IMR-90 (cell line): ENCODE results near the gene THPO. TPM values are rescaled to one million over a fixed set of nuclear protein-coding genes. Genes with fewer than 3 reads are reported as not detected.

Experiments
- ATAC-seq: fragments of 200-7000 bp; cut with Tn5 transposase; 2 replicates; pipeline ENCODE4 v1.9.1; 2020; ENCODE audit warnings: low read depth, mild to moderate bottlenecking, moderate library complexity
- BruUV-seq: library from RNA; stranded (reverse); fragments of 400-500 nt; replicated peaks from 2 replicates; lab custom pipeline; 2021; lab: Mats Ljungman, UMichigan
- CTCF ChIA-PET: fragments of 300-600 bp; formaldehyde crosslinking; extraction: SDS; loops from one replicate; lab custom pipeline; 2021; ENCODE audit warnings: antibody characterized with exemption; lab: Yijun Ruan, JAX
- POLR2A ChIA-PET: fragments of 300-600 bp; sonication (Branson Sonifier 250); formaldehyde crosslinking; loops from one replicate; lab custom pipeline; 2022; ENCODE audit warnings: antibody characterized with exemption; ENCODE audit not compliant: unreplicated experiment; lab: Charles Lee
- DNase-seq: peaks from one replicate; pipeline ENCODE4 v3.0.0; 2013
- H2AFZ ChIP-seq: replicated peaks from 2 replicates; pipeline ENCODE3; 2013; ENCODE audit warnings: low read length, mild to moderate bottlenecking; ENCODE audit not compliant: poor library complexity
- H2AK5ac ChIP-seq: 2 replicates; pipeline ENCODE4 v1.6.1; 2013; ENCODE audit warnings: low read depth, low read length, inconsistent platforms
- H2AK9ac ChIP-seq: replicated peaks from 2 replicates; pipeline ENCODE3; 2013; ENCODE audit warnings: mild to moderate bottlenecking, low read depth, low read length, moderate library complexity; ENCODE audit not compliant: poor library complexity
- H2BK120ac ChIP-seq: 2 replicates; pipeline ENCODE4 v1.6.1; 2013; ENCODE audit warnings: low read depth, low read length, inconsistent platforms
- H2BK15ac ChIP-seq: 3 replicates; pipeline ENCODE4 v1.6.1; 2013; ENCODE audit warnings: low read depth, low read length, inconsistent platforms
- H2BK20ac ChIP-seq: 2 replicates; pipeline ENCODE4 v1.6.1; 2013; ENCODE audit warnings: low read depth, mild to moderate bottlenecking, inconsistent platforms, low read length, moderate library complexity
- H2BK5ac ChIP-seq: 2 replicates; pipeline ENCODE4 v1.6.1; 2013; ENCODE audit warnings: mild to moderate bottlenecking, low read depth, low read length, inconsistent platforms; ENCODE audit not compliant: poor library complexity, severe bottlenecking
- H3K14ac ChIP-seq: replicated peaks from 2 replicates; pipeline ENCODE4 v1.6.1; 2013; ENCODE audit warnings: low read depth, low read length, inconsistent platforms
- H3K18ac ChIP-seq: 2 replicates; pipeline ENCODE4 v1.6.1; 2013; ENCODE audit warnings: low read depth, low read length, control low read depth
- H3K23ac ChIP-seq: 2 replicates; pipeline ENCODE4 v1.6.1; 2013; ENCODE audit warnings: low read depth, low read length, inconsistent platforms
- H3K27ac ChIP-seq: 2 replicates; pipeline ENCODE4 v1.5.1; 2013; ENCODE audit warnings: mild to moderate bottlenecking, control low read depth, low read length; ENCODE audit not compliant: insufficient read depth
- H3K27me3 ChIP-seq: 2 replicates; pipeline ENCODE4 v1.6.1; 2013; ENCODE audit warnings: low read length; ENCODE audit not compliant: control insufficient read depth, insufficient read depth
- H3K36me3 ChIP-seq: 2 replicates; pipeline ENCODE4 v1.6.1; 2013; ENCODE audit warnings: low read length, mixed read lengths; ENCODE audit not compliant: control insufficient read depth, insufficient read depth
- H3K4ac ChIP-seq: 2 replicates; pipeline ENCODE4 v1.6.1; 2013; ENCODE audit warnings: low read depth, low read length, inconsistent platforms
- H3K4me1 ChIP-seq: 2 replicates; pipeline ENCODE4 v1.6.1; 2013; ENCODE audit warnings: low read length, mixed read lengths; ENCODE audit not compliant: control insufficient read depth, insufficient read depth
- H3K4me2 ChIP-seq: 2 replicates; pipeline ENCODE4 v1.6.1; 2013; ENCODE audit warnings: low read depth, mild to moderate bottlenecking, control low read depth, low read length, moderate library complexity
- H3K4me3 ChIP-seq: 2 replicates; pipeline ENCODE4 v1.5.1; 2013; ENCODE audit warnings: low read depth, mild to moderate bottlenecking, control low read depth, low read length, moderate library complexity; ENCODE audit not compliant: insufficient read depth
- H3K56ac ChIP-seq: 2 replicates; pipeline ENCODE4 v1.6.1; 2013; ENCODE audit warnings: low read length, inconsistent platforms; ENCODE audit not compliant: insufficient read depth; ENCODE audit errors: extremely low read depth
- H3K79me1 ChIP-seq, 2 experiments: 2 replicates each; pipeline ENCODE4 v1.6.1; 2013; ENCODE audit warnings: low read length in 2 of 2, inconsistent platforms in 1 of 2, low read depth in 1 of 2
- H3K9ac ChIP-seq: 2 replicates; pipeline ENCODE4 v1.6.1; 2013; ENCODE audit warnings: low read depth, low read length, control low read depth
- H3K9me1 ChIP-seq: 2 replicates; pipeline ENCODE4 v1.6.1; 2013; ENCODE audit warnings: low read length, inconsistent platforms; ENCODE audit not compliant: insufficient read depth
- H3K9me3 ChIP-seq: 2 replicates; pipeline ENCODE4 v1.6.1; 2013; ENCODE audit warnings: low read length; ENCODE audit not compliant: control insufficient read depth, insufficient read depth
- H4K20me1 ChIP-seq: 2 replicates; pipeline ENCODE4 v1.6.1; 2013; ENCODE audit warnings: low read length, inconsistent platforms; ENCODE audit not compliant: insufficient read depth
- H4K5ac ChIP-seq: 2 replicates; pipeline ENCODE4 v1.6.1; 2013; ENCODE audit warnings: mild to moderate bottlenecking, low read depth, low read length, control low read depth
- H4K8ac ChIP-seq, 2 experiments: 2 replicates each; pipeline ENCODE4 v1.6.1; 2013; ENCODE audit warnings: low read depth in 2 of 2, low read length in 2 of 2, control low read depth in 1 of 2, inconsistent platforms in 1 of 2
- H4K91ac ChIP-seq: 2 replicates; pipeline ENCODE4 v1.6.1; 2013; ENCODE audit warnings: low read depth, low read length, inconsistent platforms; ENCODE audit not compliant: insufficient read depth
- BHLHE40 ChIP-seq: fragments of 150-350 bp; IDR thresholded peaks from 2 replicates; pipeline ENCODE4 v1.6.1; 2016; ENCODE audit warnings: mild to moderate bottlenecking, low read depth, low read length
- CEBPB ChIP-seq: IDR thresholded peaks from 2 replicates; pipeline ENCODE4 v1.6.1; 2012; ENCODE audit warnings: low read depth, low read length, improper control_type of control experiment
- CHD1 ChIP-seq: IDR thresholded peaks from 2 replicates; pipeline ENCODE4 v1.6.1; 2012; ENCODE audit warnings: low read depth, low read length, improper control_type of control experiment
- FOS ChIP-seq: fragments of 150-350 bp; IDR thresholded peaks from 2 replicates; pipeline ENCODE4 v1.6.1; 2016; ENCODE audit warnings: low read depth, low read length
- MAFK ChIP-seq: IDR thresholded peaks from 2 replicates; pipeline ENCODE4 v1.6.1; 2012; ENCODE audit warnings: low read depth, low read length, improper control_type of control experiment
- MAZ ChIP-seq: IDR thresholded peaks from 2 replicates; pipeline ENCODE4 v1.6.1; 2012; ENCODE audit warnings: low read depth, mild to moderate bottlenecking, low read length, improper control_type of control experiment, moderate library complexity, borderline replicate concordance
- MXI1 ChIP-seq: IDR thresholded peaks from 2 replicates; pipeline ENCODE4 v1.6.1; 2012; ENCODE audit warnings: low read depth, mild to moderate bottlenecking, low read length, moderate library complexity, borderline replicate concordance
- NFE2L2 ChIP-seq: fragments of 150-350 bp; IDR thresholded peaks from 2 replicates; pipeline ENCODE4 v1.6.1; 2016; ENCODE audit warnings: low read depth, mild to moderate bottlenecking, low read length
- POLR2A ChIP-seq: IDR thresholded peaks from 2 replicates; pipeline ENCODE4 v1.6.1; 2012; ENCODE audit warnings: mild to moderate bottlenecking, low read depth, low read length
- RAD21 ChIP-seq: IDR thresholded peaks from 2 replicates; pipeline ENCODE4 v1.6.1; 2012; ENCODE audit warnings: low read length, improper control_type of control experiment
- RCOR1 ChIP-seq: IDR thresholded peaks from 2 replicates; pipeline ENCODE4 v1.6.1; 2012; ENCODE audit warnings: mild to moderate bottlenecking, low read length, improper control_type of control experiment; ENCODE audit not compliant: insufficient replicate concordance
- RFX5 ChIP-seq: IDR thresholded peaks from 2 replicates; pipeline ENCODE4 v1.8.0; 2012; ENCODE audit warnings: low read depth, mild to moderate bottlenecking, low read length, moderate library complexity
- SMC3 ChIP-seq: fragments of 150-350 bp; IDR thresholded peaks from 2 replicates; pipeline ENCODE4 v1.6.1; 2016; ENCODE audit warnings: low read depth, mild to moderate bottlenecking, antibody characterized with exemption, low read length, moderate library complexity
- WGBS, 2 experiments: methylation state at CpG; one replicate each; pipeline versions ENCODE4 v1.1.5 to v1.1.7; 2013; ENCODE audit warnings: missing lambda C conversion rate in 2 of 2; ENCODE audit not compliant: insufficient read length in 1 of 2; ENCODE audit errors: extremely low coverage in 2 of 2; 5-methylcytosine and 5-hydroxymethylcytosine counted together
- dilution Hi-C: fragments of 300-500 bp; cut with HindIII; formaldehyde crosslinking; loops from one replicate; pipeline ENCODE4 v1.14.3; 2018; ENCODE audit warnings: low sequenced_read_pairs; ENCODE audit not compliant: unreplicated experiment
- in situ Hi-C: fragments of 300-500 bp; cut with MboI; formaldehyde crosslinking; loops from 3 replicates; pipeline ENCODE4 v1.14.3; 2019; ENCODE audit warnings: low sequenced_read_pairs, inconsistent platforms, mixed read lengths
- intact Hi-C: fragments of 100-400 bp; cut with micrococcal nuclease; formaldehyde crosslinking; loops from 2 replicates; pipeline ENCODE4 v1.10.0; 2022
- polyA plus RNA-seq, 3 experiments: library from polyadenylated mRNA; depleted of rRNA; stranded (reverse); fragments of >200 nt; gene quantifications; 2 replicates each; pipeline ENCODE4 v1.2.3, GENCODE V29; 2012; ENCODE audit warnings: low replicate concordance in 1 of 3
- total RNA-seq: library from RNA; depleted of rRNA; stranded (reverse); fragments of >200 nt; gene quantifications from 2 replicates; pipeline ENCODE4 v1.2.3, GENCODE V29; 2012
- TF ChIP-seq, protein P1 (sequence below): fragments of 150-350 bp; IDR thresholded peaks from 2 replicates; pipeline ENCODE4 v1.6.1; 2016; ENCODE audit warnings: low read depth, mild to moderate bottlenecking, low read length, moderate library complexity, borderline replicate concordance
- TF ChIP-seq, protein P2 (sequence below): conservative IDR thresholded peaks from 2 replicates; pipeline ENCODE4 v1.5.1; 2012; ENCODE audit warnings: mild to moderate bottlenecking, low read depth, low read length, improper control_type of control experiment
- TF ChIP-seq, protein P3 (sequence below): fragments of 150-350 bp; IDR thresholded peaks from 2 replicates; pipeline ENCODE4 v1.6.1; 2017; ENCODE audit warnings: mild to moderate bottlenecking, antibody characterized with exemption, low read length, low read depth

Gene THPO
- total and polyA plus RNA-seq, 2 of the 4 experiments (the other 2 are of a cell fraction) = not detected

DNA sequence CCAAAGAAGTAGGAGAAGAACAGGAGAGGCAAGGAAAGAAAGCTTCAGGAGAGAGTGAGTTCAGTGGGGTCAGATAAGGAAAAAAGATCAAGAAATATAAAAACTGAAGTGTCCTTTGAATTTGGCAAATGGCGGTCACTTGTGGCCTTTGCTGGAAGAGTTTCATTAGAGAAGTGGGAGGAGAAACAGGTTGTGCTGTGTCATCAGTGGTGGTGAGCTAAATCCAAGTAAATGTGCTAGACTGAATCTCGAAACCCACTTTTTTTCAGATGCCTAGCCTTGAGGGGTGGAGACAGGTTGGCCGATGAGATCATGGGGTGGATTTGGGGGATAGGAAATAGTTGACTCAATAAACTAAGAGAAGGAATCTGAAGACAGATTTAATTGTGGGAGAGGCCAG, 45.6 kb upstream of the THPO start:
- H3K14ac ChIP-seq = no peak overlapping the region
- no peak for ATAC-seq
- DNase-seq = no peak
- no peak overlapping the region for H4K91ac ChIP-seq
- ChIA-PET CTCF (interaction anchor here (0.6 to 1.1 kb wide), 2 partner anchors 48 to 92 kb away, joined by 4 to 5 read pairs; no protein-coding TSS in a partner anchor), POLR2A (no interaction called here)
- H4K5ac ChIP-seq = no peak overlapping the region
- no TSS peak for BruUV-seq
- no peak overlapping the region for H3K4ac ChIP-seq
- H2AK5ac ChIP-seq = no peak overlapping the region
- dilution Hi-C loops = no loop called here
- no peak overlapping the region for H2AK9ac ChIP-seq
- H3K9me1 ChIP-seq = no peaks in the 10 kb centered on the region
- no peaks in the 10 kb centered on the region for H3K36me3 ChIP-seq
- H2BK20ac ChIP-seq = no peak overlapping the region
- TF ChIP-seq MAFK (no peak), MXI1 (no peak), RFX5 (no peak), FOS (no peak), RAD21 (no peak), BHLHE40 (no peak), NFE2L2 (no peak), SMC3 (no peak), MAZ (no peak), CHD1 (no peak), RCOR1 (no peak), POLR2A (no peak), CEBPB (no peak)
- TF ChIP-seq, protein P1, sequence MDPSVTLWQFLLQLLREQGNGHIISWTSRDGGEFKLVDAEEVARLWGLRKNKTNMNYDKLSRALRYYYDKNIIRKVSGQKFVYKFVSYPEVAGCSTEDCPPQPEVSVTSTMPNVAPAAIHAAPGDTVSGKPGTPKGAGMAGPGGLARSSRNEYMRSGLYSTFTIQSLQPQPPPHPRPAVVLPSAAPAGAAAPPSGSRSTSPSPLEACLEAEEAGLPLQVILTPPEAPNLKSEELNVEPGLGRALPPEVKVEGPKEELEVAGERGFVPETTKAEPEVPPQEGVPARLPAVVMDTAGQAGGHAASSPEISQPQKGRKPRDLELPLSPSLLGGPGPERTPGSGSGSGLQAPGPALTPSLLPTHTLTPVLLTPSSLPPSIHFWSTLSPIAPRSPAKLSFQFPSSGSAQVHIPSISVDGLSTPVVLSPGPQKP = no peak
- TF ChIP-seq, protein P2, sequence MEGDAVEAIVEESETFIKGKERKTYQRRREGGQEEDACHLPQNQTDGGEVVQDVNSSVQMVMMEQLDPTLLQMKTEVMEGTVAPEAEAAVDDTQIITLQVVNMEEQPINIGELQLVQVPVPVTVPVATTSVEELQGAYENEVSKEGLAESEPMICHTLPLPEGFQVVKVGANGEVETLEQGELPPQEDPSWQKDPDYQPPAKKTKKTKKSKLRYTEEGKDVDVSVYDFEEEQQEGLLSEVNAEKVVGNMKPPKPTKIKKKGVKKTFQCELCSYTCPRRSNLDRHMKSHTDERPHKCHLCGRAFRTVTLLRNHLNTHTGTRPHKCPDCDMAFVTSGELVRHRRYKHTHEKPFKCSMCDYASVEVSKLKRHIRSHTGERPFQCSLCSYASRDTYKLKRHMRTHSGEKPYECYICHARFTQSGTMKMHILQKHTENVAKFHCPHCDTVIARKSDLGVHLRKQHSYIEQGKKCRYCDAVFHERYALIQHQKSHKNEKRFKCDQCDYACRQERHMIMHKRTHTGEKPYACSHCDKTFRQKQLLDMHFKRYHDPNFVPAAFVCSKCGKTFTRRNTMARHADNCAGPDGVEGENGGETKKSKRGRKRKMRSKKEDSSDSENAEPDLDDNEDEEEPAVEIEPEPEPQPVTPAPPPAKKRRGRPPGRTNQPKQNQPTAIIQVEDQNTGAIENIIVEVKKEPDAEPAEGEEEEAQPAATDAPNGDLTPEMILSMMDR = no peak
- TF ChIP-seq, protein P3, sequence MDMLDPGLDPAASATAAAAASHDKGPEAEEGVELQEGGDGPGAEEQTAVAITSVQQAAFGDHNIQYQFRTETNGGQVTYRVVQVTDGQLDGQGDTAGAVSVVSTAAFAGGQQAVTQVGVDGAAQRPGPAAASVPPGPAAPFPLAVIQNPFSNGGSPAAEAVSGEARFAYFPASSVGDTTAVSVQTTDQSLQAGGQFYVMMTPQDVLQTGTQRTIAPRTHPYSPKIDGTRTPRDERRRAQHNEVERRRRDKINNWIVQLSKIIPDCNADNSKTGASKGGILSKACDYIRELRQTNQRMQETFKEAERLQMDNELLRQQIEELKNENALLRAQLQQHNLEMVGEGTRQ = no peak
- H4K20me1 ChIP-seq = no peaks in the 10 kb centered on the region
- H4K8ac ChIP-seq = no peak overlapping the region
- no peak overlapping the region for H2BK120ac ChIP-seq
- no peak overlapping the region for H3K18ac ChIP-seq
- H2AFZ ChIP-seq = no peak overlapping the region
- no peak overlapping the region for H3K4me2 ChIP-seq
- peaks cover 20% of the 10 kb centered on the region for H3K27me3 ChIP-seq
- WGBS, 2 experiments = 40% methylated on average over 3 of the region's 3 CpGs; no CpG with 5 or more reads in 1 of the 2 experiments
- no peaks in the 10 kb centered on the region for H3K4me1 ChIP-seq
- H3K4me3 ChIP-seq = no peak overlapping the region
- in situ Hi-C loops = loop anchor here (10.0 kb wide), 1 partner anchor 91 kb away; no protein-coding TSS in a partner anchor
- H3K9me3 ChIP-seq = peaks cover 2% of the 10 kb centered on the region
- no peak overlapping the region for H3K23ac ChIP-seq
- intact Hi-C loops = no loop called here
- no peak overlapping the region for H3K56ac ChIP-seq
- no peak overlapping the region for H2BK15ac ChIP-seq
- no peak overlapping the region for H3K9ac ChIP-seq
- H3K79me1 ChIP-seq = no peaks in the 10 kb centered on the region
- H3K27ac ChIP-seq = no peak overlapping the region
- H2BK5ac ChIP-seq = no peak overlapping the region
